B cell (primary cell): ENCODE results near the gene NAP1L1. TPM values are rescaled to one million over a fixed set of nuclear protein-coding genes. Genes with fewer than 3 reads are reported as not detected.

Experiments used
- ATAC-seq: fragments of 200-7000 bp; cut with Tn5 transposase; one replicate; pipeline ENCODE4 v1.10.0; 2021; ENCODE audit warnings: low read depth, mild to moderate bottlenecking, moderate number of reproducible peaks, moderate library complexity
- CTCF ChIA-PET: fragments of 350-600 bp; sonication (Branson Sonifier 250); formaldehyde crosslinking; loops from one replicate; lab custom pipeline; 2021; ENCODE audit warnings: antibody characterized with exemption, inconsistent platforms; lab: Charles Lee
- POLR2A ChIA-PET: fragments of 350-600 bp; sonication (Branson Sonifier 250); formaldehyde crosslinking; loops from one replicate; lab custom pipeline; 2021; ENCODE audit warnings: antibody characterized with exemption; lab: Charles Lee
- DNase-seq: peaks from one replicate; pipeline ENCODE4 v3.0.0; 2013
- H2AFZ ChIP-seq: 2 replicates; pipeline ENCODE4 v1.6.1; 2012; ENCODE audit warnings: mild to moderate bottlenecking, low read depth, low read length; ENCODE audit not compliant: insufficient read depth, poor library complexity, severe bottlenecking
- H3K27ac ChIP-seq, 2 donors: 1 replicate in 1 of 2; 2 replicates in 1 of 2; pipeline ENCODE4 v1.5.1; 2012 to 2013; ENCODE audit warnings: low read length in 2 of 2, mild to moderate bottlenecking in 2 of 2, moderate library complexity in 1 of 2
- H3K27me3 ChIP-seq, 4 experiments: fragments of 200-600 bp in 1 of 4; sonication (generic) in 1 of 4; replicated peaks in 1 of 4; 1 replicate in 2 of 4; 2 replicates in 2 of 4; pipeline versions ENCODE4 v1.6.1 to v1.7.0; 2013 to 2016; ENCODE audit warnings: low read length in 3 of 4, mild to moderate bottlenecking in 2 of 4, mixed read lengths in 1 of 4, moderate library complexity in 1 of 4; ENCODE audit not compliant: insufficient read depth in 4 of 4, control insufficient read depth in 3 of 4; ENCODE audit errors: control extremely low read depth in 1 of 4
- H3K36me3 ChIP-seq, 2 experiments: replicated peaks in 1 of 2; 1 replicate in 1 of 2; 2 replicates in 1 of 2; pipeline versions ENCODE4 v1.6.1 to v1.7.1; 2013; ENCODE audit warnings: low read length in 1 of 2; ENCODE audit not compliant: insufficient read depth in 2 of 2, control insufficient read depth in 1 of 2; ENCODE audit errors: control extremely low read depth in 1 of 2, extremely low read depth in 1 of 2
- H3K4me1 ChIP-seq, 2 donors: fragments of 200-600 bp in 1 of 2; sonication (generic) in 1 of 2; 1 replicate in 1 of 2; 2 replicates in 1 of 2; pipeline versions ENCODE4 v1.5.1 to v1.6.1; 2013 to 2017; ENCODE audit warnings: low read length in 2 of 2; ENCODE audit not compliant: control insufficient read depth in 2 of 2, insufficient read depth in 2 of 2
- H3K4me2 ChIP-seq: replicated peaks from 2 replicates; pipeline ENCODE3; 2012; ENCODE audit warnings: mild to moderate bottlenecking, low read depth, low read length; ENCODE audit not compliant: poor library complexity, severe bottlenecking
- H3K4me3 ChIP-seq, 5 experiments: fragments of 200-600 bp in 1 of 5; sonication (generic) in 1 of 5; 1 replicate in 3 of 5; 2 replicates in 2 of 5; pipeline versions ENCODE4 v1.5.1 to v1.7.0; 2011 to 2016; ENCODE audit warnings: low read length in 4 of 5, mild to moderate bottlenecking in 4 of 5, low read depth in 2 of 5, control low read depth in 1 of 5, moderate library complexity in 1 of 5; ENCODE audit not compliant: insufficient read depth in 1 of 5; ENCODE audit errors: control extremely low read depth in 1 of 5, extremely low read depth in 1 of 5
- H3K79me2 ChIP-seq: fragments of 200-600 bp; sonication (generic); one replicate; pipeline ENCODE4 v1.6.0; 2016; ENCODE audit warnings: low read length; ENCODE audit not compliant: control insufficient read depth, insufficient read depth
- H3K9ac ChIP-seq: fragments of 200-600 bp; sonication (generic); 2 replicates; pipeline ENCODE4 v1.6.1; 2017; ENCODE audit warnings: mild to moderate bottlenecking, low read length, moderate library complexity
- H3K9me3 ChIP-seq, 3 donors: one replicate each; pipeline versions ENCODE4 v1.6.1 to v1.7.1; 2013; ENCODE audit warnings: low read length in 2 of 3; ENCODE audit not compliant: control insufficient read depth in 2 of 3, insufficient read depth in 1 of 3; ENCODE audit errors: control extremely low read depth in 1 of 3
- H4K20me1 ChIP-seq: 2 replicates; pipeline ENCODE4 v1.6.0; 2012; ENCODE audit warnings: mild to moderate bottlenecking, low read length; ENCODE audit not compliant: insufficient read depth, control insufficient read depth, poor library complexity, severe bottlenecking
- H3K27ac Mint-ChIP-seq: one replicate; pipeline ENCODE4 v1.8.0; 2021; ENCODE audit warnings: mixed read lengths
- H3K27me3 Mint-ChIP-seq: one replicate; pipeline ENCODE4 v1.8.0; 2021; ENCODE audit warnings: mixed read lengths
- H3K4me1 Mint-ChIP-seq: one replicate; pipeline ENCODE4 v1.8.0; 2021; ENCODE audit warnings: mixed read lengths
- H3K4me3 Mint-ChIP-seq: one replicate; pipeline ENCODE4 v1.8.0; 2021; ENCODE audit warnings: mixed read lengths
- H3K9me3 Mint-ChIP-seq: one replicate; pipeline ENCODE4 v1.8.0; 2022; ENCODE audit warnings: mixed read lengths; ENCODE audit not compliant: insufficient read depth
- EZH2 ChIP-seq: IDR thresholded peaks from 2 replicates; pipeline ENCODE4 v1.6.1; 2012; ENCODE audit warnings: borderline replicate concordance, low read depth, mild to moderate bottlenecking, moderate library complexity, low read length; ENCODE audit not compliant: insufficient read depth, poor library complexity, severe bottlenecking
- WGBS: methylation state at CpG from one replicate; pipeline ENCODE4 v1.1.5; 2013; ENCODE audit warnings: missing lambda C conversion rate; ENCODE audit not compliant: insufficient coverage; 5-methylcytosine and 5-hydroxymethylcytosine counted together
- intact Hi-C: fragments of 100-400 bp; cut with micrococcal nuclease; formaldehyde crosslinking; loops from one replicate; pipeline ENCODE4 v1.10.0; 2022
- polyA plus RNA-seq: library from polyadenylated mRNA; depleted of rRNA; stranded (reverse); fragments of >200 nt; gene quantifications from 2 replicates; pipeline ENCODE4 v1.2.3, GENCODE V29; 2012
- total RNA-seq, 2 donors: library from RNA; stranded (reverse); fragments of 120-200 nt in 1 of 2; gene quantifications; 1 replicate in 1 of 2; 2 replicates in 1 of 2; pipeline versions ENCODE4 v1.2.3 to v1.2.4, GENCODE V29; 2013 to 2022
- TF ChIP-seq, protein P1 (sequence below): fragments of 200-600 bp; IDR thresholded peaks from one replicate; pipeline ENCODE4 v1.8.0; 2022; ENCODE audit warnings: antibody characterized with exemption, mild to moderate bottlenecking

Gene NAP1L1
- total and polyA plus RNA-seq, 2 donors (not counting 1 experiment from before 2014, with no cell fraction given), result 165 to 766 TPM

DNA sequence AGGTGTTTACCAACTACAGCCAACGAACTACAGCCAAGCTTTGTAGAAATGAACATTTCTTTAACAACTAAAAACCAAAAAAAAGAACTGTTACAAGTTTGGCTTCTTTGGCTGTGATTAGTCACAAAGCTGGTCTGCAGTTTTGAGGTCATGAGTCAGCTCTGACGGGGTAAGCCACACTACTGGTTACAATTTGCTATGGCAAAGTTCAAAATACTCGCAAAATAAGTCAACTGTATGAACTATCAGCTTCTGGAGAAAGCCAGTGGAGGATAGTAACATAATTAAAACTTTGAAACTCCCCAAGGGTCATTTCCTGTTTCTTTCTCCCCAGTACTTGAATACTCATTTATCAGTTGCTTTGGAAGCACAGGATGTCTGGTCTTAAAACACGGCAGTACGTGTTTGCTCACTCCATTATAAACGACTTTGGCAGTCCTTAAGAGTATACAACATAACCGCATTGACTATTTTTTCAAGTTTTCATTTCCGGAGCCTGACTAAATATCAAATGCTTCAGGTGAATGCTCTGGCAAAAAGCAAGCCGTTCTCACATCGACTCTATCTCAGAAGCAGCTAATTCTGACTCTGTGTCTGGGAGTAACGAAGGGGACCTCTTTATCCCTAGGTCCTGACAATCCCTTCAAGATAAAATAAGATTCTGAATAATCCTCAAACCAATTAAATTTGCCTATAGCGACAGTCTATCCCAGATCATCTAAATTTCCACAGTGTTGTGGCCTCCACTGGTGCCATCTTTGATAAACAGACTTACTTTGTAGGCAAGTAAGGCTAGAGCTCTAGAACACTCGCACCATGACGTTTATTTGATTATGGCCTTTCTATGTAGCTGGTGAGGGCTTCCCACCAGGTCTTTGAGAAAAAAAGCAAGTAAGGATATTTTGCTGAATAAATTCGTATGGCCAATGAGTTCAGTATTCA lies 63.5 kb downstream of the NAP1L1 start:
- Histone ChIP-seq H3K36me3 (no peaks in the 10 kb centered on the region), H3K9me3 (no peaks in the 10 kb centered on the region), H3K27me3 (peaks cover 0 to 7% (median 5%) of the 10 kb centered on the region in 4 experiments), H2AFZ (no peak overlapping the region), H3K79me2 (no peaks in the 10 kb centered on the region), H3K4me1 (no peaks in the 10 kb centered on the region), H3K4me3 (no peak overlapping the region), H4K20me1 (no peaks in the 10 kb centered on the region), H3K27ac (no peak overlapping the region), H3K4me2 (no peak overlapping the region), H3K9ac (no peak overlapping the region)
- Mint-ChIP-seq H3K27ac (peak overlapping the region; percentile 18), H3K9me3 (no peaks in the 10 kb centered on the region), H3K4me3 (no peak overlapping the region), H3K27me3 (peaks cover 38% of the 10 kb centered on the region), H3K4me1 (peaks cover 10% of the 10 kb centered on the region)
- POLR2A ChIA-PET, result no interaction called here
- intact Hi-C loops, result no loop called here
- ATAC-seq, result no peak
- TF ChIP-seq, protein P1, sequence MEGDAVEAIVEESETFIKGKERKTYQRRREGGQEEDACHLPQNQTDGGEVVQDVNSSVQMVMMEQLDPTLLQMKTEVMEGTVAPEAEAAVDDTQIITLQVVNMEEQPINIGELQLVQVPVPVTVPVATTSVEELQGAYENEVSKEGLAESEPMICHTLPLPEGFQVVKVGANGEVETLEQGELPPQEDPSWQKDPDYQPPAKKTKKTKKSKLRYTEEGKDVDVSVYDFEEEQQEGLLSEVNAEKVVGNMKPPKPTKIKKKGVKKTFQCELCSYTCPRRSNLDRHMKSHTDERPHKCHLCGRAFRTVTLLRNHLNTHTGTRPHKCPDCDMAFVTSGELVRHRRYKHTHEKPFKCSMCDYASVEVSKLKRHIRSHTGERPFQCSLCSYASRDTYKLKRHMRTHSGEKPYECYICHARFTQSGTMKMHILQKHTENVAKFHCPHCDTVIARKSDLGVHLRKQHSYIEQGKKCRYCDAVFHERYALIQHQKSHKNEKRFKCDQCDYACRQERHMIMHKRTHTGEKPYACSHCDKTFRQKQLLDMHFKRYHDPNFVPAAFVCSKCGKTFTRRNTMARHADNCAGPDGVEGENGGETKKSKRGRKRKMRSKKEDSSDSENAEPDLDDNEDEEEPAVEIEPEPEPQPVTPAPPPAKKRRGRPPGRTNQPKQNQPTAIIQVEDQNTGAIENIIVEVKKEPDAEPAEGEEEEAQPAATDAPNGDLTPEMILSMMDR, result no peak
- TF ChIP-seq EZH2, result no peak
- 53% methylated on average over 12 of the region's 15 CpGs for WGBS
- CTCF ChIA-PET, result interaction anchor here (1.9 to 2.0 kb wide), 2 partner anchors 11 to 494 kb away, joined by 6 to 7 read pairs; partner anchors contain the start of gene PHLDA1
- DNase-seq, result no peak

DNA sequence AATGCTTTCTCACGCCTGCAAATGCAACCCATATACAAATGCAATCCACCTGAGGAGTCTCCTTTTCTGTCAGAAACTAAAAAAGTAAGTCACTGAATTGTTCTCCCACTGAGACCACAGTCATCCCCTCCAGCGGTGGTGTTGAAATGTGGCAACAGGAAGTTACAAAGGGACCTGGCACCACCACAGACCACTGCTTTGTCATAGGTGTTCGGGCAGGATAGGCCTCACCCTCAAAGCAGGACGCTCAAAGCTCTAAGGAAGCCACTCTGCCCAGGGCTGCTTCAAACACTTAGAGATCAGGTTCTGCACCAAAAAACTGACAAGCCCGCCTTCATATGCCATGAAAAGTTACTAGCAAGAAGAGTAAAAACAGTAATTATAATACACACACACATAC lies 64.2 kb downstream of the NAP1L1 start:
- ChIA-PET CTCF (interaction anchor here (1.9 to 2.0 kb wide), 2 partner anchors 12 to 493 kb away, joined by 6 to 7 read pairs; partner anchors contain the start of gene PHLDA1), POLR2A (no interaction called here)
- no peak for ATAC-seq
- no peak overlapping the region for H3K4me3 ChIP-seq
- intact Hi-C loops, result no loop called here
- H3K27ac ChIP-seq, result no peak overlapping the region
- H3K4me3 Mint-ChIP-seq, result no peak overlapping the region
- H3K27me3 ChIP-seq, result peaks cover 0 to 6% (median 1%) of the 10 kb centered on the region in 4 experiments
- H3K9ac ChIP-seq, result no peak overlapping the region
- DNase-seq, result no peak
- H3K4me1 Mint-ChIP-seq, result peaks cover 10% of the 10 kb centered on the region
- peak overlapping the region; percentile 10 for H3K27ac Mint-ChIP-seq
- no peaks in the 10 kb centered on the region for H3K9me3 Mint-ChIP-seq
- no peak overlapping the region for H2AFZ ChIP-seq
- peaks cover 34% of the 10 kb centered on the region for H3K27me3 Mint-ChIP-seq
- no peaks in the 10 kb centered on the region for H3K79me2 ChIP-seq
- TF ChIP-seq EZH2, result no peak
- TF ChIP-seq, protein P1, result no peak
- H3K4me2 ChIP-seq, result no peak overlapping the region
- no peaks in the 10 kb centered on the region for H3K9me3 ChIP-seq
- no peaks in the 10 kb centered on the region for H3K36me3 ChIP-seq
- no peaks in the 10 kb centered on the region for H4K20me1 ChIP-seq
- WGBS, result 25% methylated on average over 1 of the region's 5 CpGs
- H3K4me1 ChIP-seq, result no peaks in the 10 kb centered on the region
